DOHH2 (cell line): ENCODE results near the gene TULP3.

Experiments
- H3F3A ChIP-seq: fragments of 200-600 bp; sonication (generic), shearing (Covaris generic); 2 replicates; pipeline ENCODE4 v1.6.0; 2016; ENCODE audit warnings: antibody characterized with exemption, mild to moderate bottlenecking; ENCODE audit not compliant: control insufficient read depth, insufficient read depth
- H3K27ac ChIP-seq: fragments of 200-600 bp; sonication (generic); 2 replicates; pipeline ENCODE4 v1.5.1; 2014; ENCODE audit warnings: low read depth, mild to moderate bottlenecking, low read length, moderate library complexity
- H3K27me3 ChIP-seq: fragments of 200-600 bp; sonication (generic); 2 replicates; pipeline ENCODE4 v1.6.1; 2014; ENCODE audit warnings: mild to moderate bottlenecking, low read length, mixed read lengths; ENCODE audit not compliant: control insufficient read depth
- H3K36me3 ChIP-seq: fragments of 200-600 bp; sonication (generic); 2 replicates; pipeline ENCODE4 v1.6.1; 2014; ENCODE audit warnings: mild to moderate bottlenecking, low read length, moderate library complexity, mixed read lengths; ENCODE audit not compliant: control insufficient read depth
- H3K4me1 ChIP-seq: fragments of 200-600 bp; sonication (generic); 2 replicates; pipeline ENCODE4 v1.6.1; 2014; ENCODE audit warnings: mild to moderate bottlenecking, low read length, mixed read lengths; ENCODE audit not compliant: control insufficient read depth
- H3K4me2 ChIP-seq: fragments of 200-600 bp; sonication (generic); 2 replicates; pipeline ENCODE4 v1.6.0; 2014; ENCODE audit warnings: mild to moderate bottlenecking, low read length, moderate library complexity
- H3K4me3 ChIP-seq: fragments of 200-600 bp; sonication (generic); 2 replicates; pipeline ENCODE4 v1.5.1; 2014; ENCODE audit warnings: mild to moderate bottlenecking, low read length, mixed read lengths
- H3K79me2 ChIP-seq: fragments of 200-600 bp; sonication (generic); 2 replicates; pipeline ENCODE4 v1.6.1; 2014; ENCODE audit warnings: mild to moderate bottlenecking, low read length, mixed read lengths; ENCODE audit not compliant: control insufficient read depth
- H3K9me2 ChIP-seq: fragments of 200-600 bp; sonication (generic); replicated peaks from 2 replicates; pipeline ENCODE4 v1.6.1; 2014; ENCODE audit warnings: mild to moderate bottlenecking, low read length, mixed read lengths; ENCODE audit not compliant: control insufficient read depth
- H3K9me3 ChIP-seq: fragments of 200-600 bp; sonication (generic); 2 replicates; pipeline ENCODE4 v1.6.1; 2014; ENCODE audit warnings: antibody characterized with exemption, low read length, mixed read lengths; ENCODE audit not compliant: control insufficient read depth, insufficient read depth
- H4K20me1 ChIP-seq: fragments of 200-600 bp; sonication (generic); 2 replicates; pipeline ENCODE4 v1.6.0; 2014; ENCODE audit warnings: low read depth, mild to moderate bottlenecking, antibody characterized with exemption, low read length, moderate library complexity; ENCODE audit not compliant: control insufficient read depth, insufficient read depth
- EZH2phosphoT487 ChIP-seq: fragments of 200-600 bp; sonication (generic); IDR thresholded peaks from 2 replicates; pipeline ENCODE4 v1.6.1; 2017; ENCODE audit warnings: borderline replicate concordance, mild to moderate bottlenecking, antibody characterized with exemption, low read length, moderate library complexity, mixed read lengths
- TF ChIP-seq, protein P1 (sequence below): fragments of 200-600 bp; sonication (generic); IDR thresholded peaks from one replicate; pipeline ENCODE4 v1.5.1; 2014; ENCODE audit warnings: antibody characterized with exemption, mild to moderate bottlenecking, low read depth, low read length; ENCODE audit not compliant: poor library complexity, severe bottlenecking

The TULP3 gene, protein sequence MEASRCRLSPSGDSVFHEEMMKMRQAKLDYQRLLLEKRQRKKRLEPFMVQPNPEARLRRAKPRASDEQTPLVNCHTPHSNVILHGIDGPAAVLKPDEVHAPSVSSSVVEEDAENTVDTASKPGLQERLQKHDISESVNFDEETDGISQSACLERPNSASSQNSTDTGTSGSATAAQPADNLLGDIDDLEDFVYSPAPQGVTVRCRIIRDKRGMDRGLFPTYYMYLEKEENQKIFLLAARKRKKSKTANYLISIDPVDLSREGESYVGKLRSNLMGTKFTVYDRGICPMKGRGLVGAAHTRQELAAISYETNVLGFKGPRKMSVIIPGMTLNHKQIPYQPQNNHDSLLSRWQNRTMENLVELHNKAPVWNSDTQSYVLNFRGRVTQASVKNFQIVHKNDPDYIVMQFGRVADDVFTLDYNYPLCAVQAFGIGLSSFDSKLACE

DNA sequence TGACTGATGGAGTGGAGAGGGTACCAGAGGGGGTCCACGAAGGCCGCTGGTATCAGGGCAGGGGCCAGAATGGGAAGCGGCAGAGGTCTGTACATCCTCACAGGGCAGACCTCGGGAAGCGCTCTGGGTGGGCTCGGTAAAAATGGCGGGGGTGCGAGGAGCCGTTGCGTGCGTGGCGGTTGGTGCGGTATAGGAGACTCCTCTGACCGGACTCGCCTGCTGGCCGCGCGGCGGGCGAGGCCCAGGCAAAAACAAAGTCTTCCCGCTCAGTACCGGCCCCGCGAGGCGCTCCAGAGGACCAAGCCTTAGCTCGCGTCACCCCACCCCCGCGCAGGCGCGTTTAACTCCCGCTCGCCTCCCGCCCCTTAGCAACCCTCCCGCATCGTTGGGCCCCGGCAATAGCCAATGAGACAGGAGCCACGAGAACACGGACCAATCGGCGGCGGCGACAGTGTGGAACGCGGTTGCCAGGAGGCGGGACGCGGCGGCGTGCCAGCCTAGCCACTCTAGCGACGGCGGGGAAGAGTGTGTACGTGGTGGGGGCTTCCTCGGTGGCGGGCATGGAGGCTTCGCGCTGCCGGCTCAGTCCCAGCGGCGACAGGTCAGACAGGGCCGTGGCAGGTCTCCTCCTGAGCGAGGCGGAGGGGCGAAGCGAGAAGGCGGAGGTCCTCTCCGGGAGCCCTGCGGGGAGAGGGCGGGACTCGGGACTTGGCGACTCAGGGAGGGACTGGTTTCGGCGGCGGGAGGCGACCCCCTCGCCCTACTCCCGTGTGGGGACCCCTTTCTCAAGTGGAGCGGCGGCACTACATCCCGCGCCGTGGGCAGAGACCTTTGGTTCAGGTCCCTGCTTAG lies at the start of gene TULP3:
TSS of gene TULP3 (plus strand) at position 504 of the 852 bp plus-strand sequence. CDS start at position 561, 57 bp downstream.
- Histone ChIP-seq H3K4me2 (peak within 1 kb of the TSS; percentile 99), H3K9me3 (no peaks in the 10 kb centered on the region), H3K4me1 (peaks cover 16% of the 10 kb centered on the region), H3K27me3 (no peaks in the 10 kb centered on the region), H3K4me3 (peak within 1 kb of the TSS; percentile 84), H3K36me3 (peaks cover 31% of the 10 kb centered on the region), H3K79me2 (peaks cover 26% of the 10 kb centered on the region), H4K20me1 (no peaks in the 10 kb centered on the region), H3F3A (peaks cover 12% of the 10 kb centered on the region; the same call in 1 of the 2 replicates), H3K9me2 (no peaks in the 10 kb centered on the region), H3K27ac (peak within 1 kb of the TSS; percentile 51)
- TF ChIP-seq EZH2phosphoT487 = no peak
- TF ChIP-seq, protein P1, sequence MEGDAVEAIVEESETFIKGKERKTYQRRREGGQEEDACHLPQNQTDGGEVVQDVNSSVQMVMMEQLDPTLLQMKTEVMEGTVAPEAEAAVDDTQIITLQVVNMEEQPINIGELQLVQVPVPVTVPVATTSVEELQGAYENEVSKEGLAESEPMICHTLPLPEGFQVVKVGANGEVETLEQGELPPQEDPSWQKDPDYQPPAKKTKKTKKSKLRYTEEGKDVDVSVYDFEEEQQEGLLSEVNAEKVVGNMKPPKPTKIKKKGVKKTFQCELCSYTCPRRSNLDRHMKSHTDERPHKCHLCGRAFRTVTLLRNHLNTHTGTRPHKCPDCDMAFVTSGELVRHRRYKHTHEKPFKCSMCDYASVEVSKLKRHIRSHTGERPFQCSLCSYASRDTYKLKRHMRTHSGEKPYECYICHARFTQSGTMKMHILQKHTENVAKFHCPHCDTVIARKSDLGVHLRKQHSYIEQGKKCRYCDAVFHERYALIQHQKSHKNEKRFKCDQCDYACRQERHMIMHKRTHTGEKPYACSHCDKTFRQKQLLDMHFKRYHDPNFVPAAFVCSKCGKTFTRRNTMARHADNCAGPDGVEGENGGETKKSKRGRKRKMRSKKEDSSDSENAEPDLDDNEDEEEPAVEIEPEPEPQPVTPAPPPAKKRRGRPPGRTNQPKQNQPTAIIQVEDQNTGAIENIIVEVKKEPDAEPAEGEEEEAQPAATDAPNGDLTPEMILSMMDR = no peak

DNA sequence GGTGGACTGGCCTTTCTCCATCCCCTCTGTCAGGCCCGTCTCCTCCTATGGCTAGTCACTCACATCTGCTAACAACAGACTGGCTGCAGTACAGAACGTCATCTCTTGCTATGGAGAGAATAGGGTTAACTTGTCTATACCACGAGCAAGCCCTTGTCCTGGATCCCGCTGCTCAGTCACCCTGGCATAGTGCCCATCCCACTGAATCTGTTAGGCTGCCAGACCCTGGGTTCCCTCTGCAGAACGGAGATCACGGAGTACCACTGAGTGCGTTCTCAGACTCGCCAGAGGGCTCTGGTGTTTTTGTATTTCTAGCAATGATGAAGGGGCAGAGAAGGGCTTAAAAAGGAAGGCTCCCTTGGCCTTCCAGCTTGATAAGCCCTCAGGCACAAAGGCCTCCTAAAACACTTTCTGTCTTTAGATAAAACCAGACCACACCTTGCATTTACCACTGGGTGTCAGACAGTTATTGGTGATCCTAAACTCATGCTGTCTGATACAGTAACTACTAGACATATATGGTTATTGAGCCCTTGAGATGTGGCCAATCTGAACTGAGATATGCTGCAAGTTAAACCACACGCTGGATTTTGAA lies 49.5 kb upstream of the TULP3 start:
- Histone ChIP-seq H3K79me2 (no peaks in the 10 kb centered on the region), H3K4me3 (no peak overlapping the region), H4K20me1 (no peaks in the 10 kb centered on the region), H3F3A (no peaks in the 10 kb centered on the region), H3K4me2 (no peak overlapping the region), H3K9me3 (no peaks in the 10 kb centered on the region), H3K36me3 (peaks cover 3% of the 10 kb centered on the region), H3K27ac (no peak overlapping the region), H3K27me3 (no peaks in the 10 kb centered on the region), H3K4me1 (no peaks in the 10 kb centered on the region), H3K9me2 (no peaks in the 10 kb centered on the region)
- TF ChIP-seq, protein P1 = no peak
- no peak for TF ChIP-seq EZH2phosphoT487

DNA sequence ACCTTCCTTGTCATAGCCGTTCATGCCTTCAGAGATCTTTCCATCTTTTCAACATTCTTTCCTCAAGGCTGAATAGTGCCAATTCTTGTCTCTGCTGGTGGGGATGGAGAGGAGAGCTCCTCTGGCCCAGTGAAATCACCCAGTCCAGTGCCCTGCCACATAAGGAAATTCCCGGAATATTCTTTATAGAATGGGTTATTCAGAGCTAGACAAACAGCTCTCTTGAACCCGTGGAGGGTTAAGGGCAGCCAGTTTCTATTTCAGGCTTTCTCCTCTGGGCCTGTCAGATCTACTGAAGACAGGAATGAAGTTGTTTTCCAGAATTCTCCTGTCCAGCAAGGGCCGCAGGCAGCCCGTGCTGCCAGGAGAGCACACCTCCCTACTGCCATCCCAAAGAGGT lies 47.7 kb upstream of the TULP3 start:
- Histone ChIP-seq H3K4me2 (no peak overlapping the region), H3K4me3 (no peak overlapping the region), H3K79me2 (no peaks in the 10 kb centered on the region), H3K9me2 (no peaks in the 10 kb centered on the region), H4K20me1 (no peaks in the 10 kb centered on the region), H3K4me1 (no peaks in the 10 kb centered on the region), H3K27ac (no peak overlapping the region), H3F3A (no peaks in the 10 kb centered on the region), H3K9me3 (no peaks in the 10 kb centered on the region), H3K36me3 (peaks cover 3% of the 10 kb centered on the region), H3K27me3 (no peaks in the 10 kb centered on the region)
- TF ChIP-seq, protein P1 = no peak
- TF ChIP-seq EZH2phosphoT487 = no peak
